ENCODE measurements around the gene NOTCH1.
A peak's percentile ranks its signal among the peaks of the same experiment; 100 is the strongest.

NOTCH1 gene

DNA sequence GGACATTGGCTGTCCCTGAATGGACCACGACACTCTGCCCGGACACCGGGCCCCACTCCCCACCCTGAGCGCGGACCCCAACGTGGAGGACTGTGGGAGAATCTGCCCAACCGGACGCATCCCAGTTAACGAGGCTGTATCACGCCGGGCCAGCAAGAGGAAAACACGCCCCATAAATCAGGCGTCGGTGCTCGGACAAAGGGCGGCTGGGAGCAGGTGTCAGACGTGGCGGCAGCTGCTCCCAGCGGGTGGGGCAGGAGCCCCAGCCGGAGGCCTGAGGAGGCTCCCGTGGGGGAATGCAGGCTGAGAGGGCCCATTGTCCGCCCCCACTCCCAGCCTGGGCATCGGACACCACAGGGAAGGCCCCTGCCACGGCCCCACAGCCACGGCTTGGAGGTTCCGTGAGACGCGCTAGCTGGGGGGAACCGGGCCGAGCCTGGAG, 19.2 kb downstream of the NOTCH1 start:
- Histone ChIP-seq H3K4me3 (ENCODE audit: low read depth, low read length) (peak overlapping the region; percentile 16; the same call in 1 of the 2 replicates), H3K9me3 (ENCODE audit: severe bottlenecking) (no peaks in the 10 kb centered on the region), H3K27ac (peak overlapping the region; percentile 88), H3K27me3 (ENCODE audit: insufficient read depth, low read depth, severe bottlenecking) (no peaks in the 10 kb centered on the region), H3K36me3 (peaks cover 18% of the 10 kb centered on the region)
- TF ChIP-seq, protein P1, sequence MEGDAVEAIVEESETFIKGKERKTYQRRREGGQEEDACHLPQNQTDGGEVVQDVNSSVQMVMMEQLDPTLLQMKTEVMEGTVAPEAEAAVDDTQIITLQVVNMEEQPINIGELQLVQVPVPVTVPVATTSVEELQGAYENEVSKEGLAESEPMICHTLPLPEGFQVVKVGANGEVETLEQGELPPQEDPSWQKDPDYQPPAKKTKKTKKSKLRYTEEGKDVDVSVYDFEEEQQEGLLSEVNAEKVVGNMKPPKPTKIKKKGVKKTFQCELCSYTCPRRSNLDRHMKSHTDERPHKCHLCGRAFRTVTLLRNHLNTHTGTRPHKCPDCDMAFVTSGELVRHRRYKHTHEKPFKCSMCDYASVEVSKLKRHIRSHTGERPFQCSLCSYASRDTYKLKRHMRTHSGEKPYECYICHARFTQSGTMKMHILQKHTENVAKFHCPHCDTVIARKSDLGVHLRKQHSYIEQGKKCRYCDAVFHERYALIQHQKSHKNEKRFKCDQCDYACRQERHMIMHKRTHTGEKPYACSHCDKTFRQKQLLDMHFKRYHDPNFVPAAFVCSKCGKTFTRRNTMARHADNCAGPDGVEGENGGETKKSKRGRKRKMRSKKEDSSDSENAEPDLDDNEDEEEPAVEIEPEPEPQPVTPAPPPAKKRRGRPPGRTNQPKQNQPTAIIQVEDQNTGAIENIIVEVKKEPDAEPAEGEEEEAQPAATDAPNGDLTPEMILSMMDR (IDR thresholded peaks at IDR 0.05; ENCODE audit: low read depth, low read length) = no peak
- peak; percentile 82 for DNase-seq

DNA sequence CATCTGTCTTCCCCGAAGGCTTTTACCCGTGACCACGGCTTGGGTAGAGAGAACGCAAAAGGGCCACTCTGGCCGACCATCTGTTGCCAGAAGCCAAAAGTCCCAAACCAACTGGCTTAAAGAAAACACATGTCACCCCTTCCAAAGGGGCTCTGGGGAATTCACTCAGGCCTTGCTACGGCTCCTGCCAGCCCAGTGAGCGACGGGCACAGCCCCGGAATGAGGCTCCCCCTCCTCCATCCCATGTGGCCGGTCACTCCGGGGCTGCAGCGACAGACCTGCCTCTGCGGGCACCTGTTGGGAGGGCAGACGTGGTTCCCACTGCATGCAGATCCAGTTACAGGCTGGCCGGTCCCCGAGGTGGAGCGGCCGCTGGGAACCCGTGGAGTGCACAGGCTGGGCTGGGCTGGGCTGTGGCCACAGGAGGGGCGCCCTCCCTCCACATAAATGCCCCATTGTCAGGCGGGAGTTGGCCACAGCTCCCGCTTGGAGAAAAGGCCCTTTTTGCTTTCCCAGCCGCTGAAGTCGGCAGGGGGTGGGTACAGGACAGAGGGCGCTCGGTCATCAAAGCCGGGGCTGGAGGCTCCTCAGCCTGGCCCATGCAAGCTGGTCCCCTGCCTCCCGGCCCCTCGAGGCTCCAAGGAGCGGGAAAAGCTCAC, 19.9 kb downstream of the NOTCH1 start:
- peaks cover 22% of the 10 kb centered on the region for H3K36me3 ChIP-seq
- peak overlapping the region; percentile 19 for H3K4me3 ChIP-seq (ENCODE audit: low read depth, low read length)
- no peaks in the 10 kb centered on the region for H3K27me3 ChIP-seq (ENCODE audit: insufficient read depth, low read depth, severe bottlenecking)
- H3K27ac ChIP-seq = peak overlapping the region; percentile 88
- no peaks in the 10 kb centered on the region for H3K9me3 ChIP-seq (ENCODE audit: severe bottlenecking)
- peak; percentile 75 for DNase-seq
- TF ChIP-seq, protein P1 (IDR thresholded peaks at IDR 0.05; ENCODE audit: low read depth, low read length) = no peak

DNA sequence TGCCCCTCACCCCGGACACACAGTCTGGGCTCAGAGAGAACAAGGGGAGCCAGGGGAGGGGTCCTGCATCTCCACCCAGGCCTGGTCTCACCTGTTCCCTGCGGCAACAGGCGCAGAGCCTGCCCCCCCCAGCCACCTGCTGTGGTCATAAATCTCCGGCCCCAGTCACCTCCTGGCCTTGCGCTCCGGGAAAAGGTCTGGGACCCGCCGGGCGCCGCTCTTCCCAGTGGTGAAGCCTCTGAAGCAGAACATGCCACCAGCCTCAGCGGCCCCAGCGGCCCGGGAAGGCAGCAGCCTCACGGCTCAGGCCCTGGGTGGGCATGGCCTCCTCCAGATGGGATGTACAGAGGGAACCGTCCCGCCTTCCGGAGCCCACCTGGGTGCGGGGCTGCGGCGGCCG, 20.6 kb downstream of the NOTCH1 start:
- DNase-seq = peak; percentile 66
- Histone ChIP-seq H3K27me3 (ENCODE audit: insufficient read depth, low read depth, severe bottlenecking) (no peaks in the 10 kb centered on the region), H3K9me3 (ENCODE audit: severe bottlenecking) (no peaks in the 10 kb centered on the region), H3K36me3 (peaks cover 22% of the 10 kb centered on the region), H3K4me3 (ENCODE audit: low read depth, low read length) (peak overlapping the region; percentile 19), H3K27ac (peak overlapping the region; percentile 88)
- TF ChIP-seq, protein P1 (IDR thresholded peaks at IDR 0.05; ENCODE audit: low read depth, low read length) = no peak

DNA sequence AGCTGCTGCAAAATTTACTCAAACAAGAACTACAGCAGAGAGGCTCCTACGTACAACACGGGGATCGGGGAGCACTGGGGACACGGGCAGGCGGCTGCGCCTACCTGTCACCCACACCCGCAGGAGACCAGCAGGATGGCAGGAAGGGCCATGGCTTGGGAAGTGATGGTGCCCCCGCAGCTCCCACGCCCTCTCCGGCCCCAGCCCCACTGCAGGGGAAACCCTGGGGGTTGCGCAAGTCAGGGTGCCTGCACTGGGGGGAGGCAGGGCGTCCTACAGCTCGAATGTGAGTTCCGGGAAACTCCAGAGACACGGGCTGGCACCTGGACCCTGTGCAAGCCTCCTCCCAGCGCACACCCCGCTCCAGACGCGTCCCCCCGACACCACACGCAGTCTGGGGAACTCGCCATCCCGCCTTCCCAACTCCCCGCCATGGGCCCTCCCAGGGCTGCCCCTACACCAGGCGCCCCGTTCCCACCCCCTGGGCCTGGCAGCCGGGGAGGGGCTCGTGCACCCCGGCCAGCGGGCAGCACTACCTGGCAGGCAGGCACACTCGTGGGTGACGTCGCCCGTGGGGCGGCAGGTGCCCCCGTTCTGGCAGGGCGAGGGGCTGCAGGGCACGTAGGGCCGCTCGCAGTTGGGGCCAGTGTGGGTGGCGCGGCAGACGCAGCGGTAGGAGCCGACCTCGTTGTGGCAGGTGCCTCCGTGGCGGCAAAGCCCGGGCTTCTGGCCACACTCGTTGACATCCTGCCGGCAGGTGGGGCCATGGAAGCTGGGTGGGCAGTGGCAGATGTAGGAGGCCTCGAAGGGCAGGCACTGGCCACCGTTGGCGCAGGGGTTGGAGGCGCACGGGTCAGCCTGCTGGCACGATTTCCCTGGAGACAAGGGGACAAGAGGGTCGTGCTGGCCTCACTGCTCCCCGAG, 23.3 kb downstream of the NOTCH1 start:
- no peak overlapping the region for H3K27ac ChIP-seq
- H3K4me3 ChIP-seq (ENCODE audit: low read depth, low read length) = no peak overlapping the region
- H3K36me3 ChIP-seq = peaks cover 43% of the 10 kb centered on the region
- TF ChIP-seq, protein P1 (IDR thresholded peaks at IDR 0.05; ENCODE audit: low read depth, low read length) = no peak
- H3K9me3 ChIP-seq (ENCODE audit: severe bottlenecking) = no peaks in the 10 kb centered on the region
- H3K27me3 ChIP-seq (ENCODE audit: insufficient read depth, low read depth, severe bottlenecking) = no peaks in the 10 kb centered on the region
- no peak for DNase-seq

DNA sequence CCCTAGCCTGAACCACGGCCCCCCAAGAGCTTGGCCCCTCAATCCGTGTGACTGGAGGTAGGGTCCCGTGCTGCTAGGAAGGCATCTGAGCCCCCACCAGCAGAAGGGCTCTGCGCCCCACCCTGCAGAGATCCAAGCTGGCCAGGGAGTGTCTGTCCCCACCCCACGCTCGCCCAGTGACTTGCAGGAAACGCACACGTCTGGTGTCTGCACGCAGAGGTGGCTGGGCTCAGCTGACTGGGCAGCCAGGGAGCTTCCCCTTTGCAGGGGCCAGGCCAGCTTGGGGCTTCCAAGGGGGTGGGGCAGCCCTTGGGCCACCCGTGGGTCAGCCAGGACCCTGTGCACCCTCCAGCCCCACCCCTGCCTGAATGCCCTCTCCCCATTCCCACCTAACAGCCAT, 24.3 kb downstream of the NOTCH1 start:
- Histone ChIP-seq H3K27ac (no peak overlapping the region), H3K36me3 (peaks cover 47% of the 10 kb centered on the region), H3K4me3 (ENCODE audit: low read depth, low read length) (no peak overlapping the region), H3K27me3 (ENCODE audit: insufficient read depth, low read depth, severe bottlenecking) (no peaks in the 10 kb centered on the region), H3K9me3 (ENCODE audit: severe bottlenecking) (no peaks in the 10 kb centered on the region)
- TF ChIP-seq, protein P1 (IDR thresholded peaks at IDR 0.05; ENCODE audit: low read depth, low read length) = no peak
- DNase-seq = no peak
